DMS153 treated with DMSO at 0.1 percent for 48 hours (cell line): Measurements from ENCODE around the gene SLC2A5.
"Not testable (repeated sequence)": the region's sequence is repeated elsewhere in the genome, so short reads cannot be mapped to it uniquely, and the experiment has no call there.

Experiments
- DNase-seq: peaks from one replicate; lab custom pipeline; 2025; ENCODE audit not compliant: unreplicated experiment; lab: John Stamatoyannopoulos, UW

SLC2A5 gene

DNA sequence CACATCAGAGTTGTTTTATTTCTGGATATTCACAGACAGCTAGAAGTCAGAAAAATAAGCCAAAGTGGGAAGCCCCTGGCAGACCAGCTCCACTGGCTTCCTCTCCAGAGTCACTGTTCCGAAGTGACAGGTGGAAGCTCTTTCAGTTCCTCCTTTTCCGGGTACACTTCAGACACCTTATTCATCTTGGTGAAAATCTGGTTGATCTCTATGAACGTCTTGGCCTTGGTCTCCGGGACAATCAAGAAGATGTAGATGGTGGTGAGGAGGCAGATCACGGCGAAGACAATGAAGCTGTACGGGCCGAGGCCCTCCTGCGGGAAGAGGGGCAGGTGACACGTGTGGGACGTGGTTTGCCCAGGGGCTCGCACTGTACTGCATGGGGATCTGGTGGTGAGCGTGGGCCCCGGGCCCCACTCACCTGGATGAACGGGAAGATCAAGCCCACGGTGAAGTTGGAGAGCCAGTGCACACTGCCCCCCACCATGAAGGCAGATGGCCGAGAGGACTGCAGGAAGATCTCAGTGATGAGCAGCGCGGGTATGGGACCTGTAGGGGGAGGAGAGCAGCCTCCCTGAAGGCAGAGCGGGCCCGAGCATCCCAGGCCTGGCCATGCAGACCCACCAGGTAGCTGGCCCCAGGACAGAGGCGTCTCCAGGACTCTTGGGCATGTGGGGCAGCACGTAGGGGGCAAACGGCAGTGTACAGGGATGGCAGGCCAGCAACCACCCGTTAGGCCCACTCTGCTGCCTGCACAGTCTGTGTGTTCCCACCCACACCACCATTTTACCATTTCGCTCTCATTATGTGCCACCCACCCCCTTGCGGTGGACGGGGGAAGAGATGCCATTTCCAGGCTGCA, 31.7 kb downstream of the SLC2A5 start:
- DNase-seq, result no peak

DNA sequence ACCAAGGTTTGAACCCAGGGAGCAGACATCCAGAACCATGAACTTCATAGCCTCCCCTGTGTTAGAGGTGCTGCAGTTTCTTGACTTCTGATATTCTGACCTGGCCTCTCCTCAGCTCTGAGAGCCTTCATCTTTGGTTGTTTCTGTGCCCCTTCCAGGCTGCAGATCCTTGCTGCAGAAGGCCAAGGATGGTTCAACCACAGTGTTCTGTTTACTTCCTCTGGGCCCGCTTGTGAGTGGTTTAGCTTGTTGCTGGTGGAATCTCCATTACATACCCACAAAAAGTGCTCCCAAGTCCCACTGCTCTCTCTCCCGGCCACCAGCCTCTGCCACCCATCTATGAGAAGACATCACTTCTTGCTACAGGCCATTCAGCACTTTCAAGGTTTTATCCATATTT, 34.2 kb downstream of the SLC2A5 start:
- no peak for DNase-seq

DNA sequence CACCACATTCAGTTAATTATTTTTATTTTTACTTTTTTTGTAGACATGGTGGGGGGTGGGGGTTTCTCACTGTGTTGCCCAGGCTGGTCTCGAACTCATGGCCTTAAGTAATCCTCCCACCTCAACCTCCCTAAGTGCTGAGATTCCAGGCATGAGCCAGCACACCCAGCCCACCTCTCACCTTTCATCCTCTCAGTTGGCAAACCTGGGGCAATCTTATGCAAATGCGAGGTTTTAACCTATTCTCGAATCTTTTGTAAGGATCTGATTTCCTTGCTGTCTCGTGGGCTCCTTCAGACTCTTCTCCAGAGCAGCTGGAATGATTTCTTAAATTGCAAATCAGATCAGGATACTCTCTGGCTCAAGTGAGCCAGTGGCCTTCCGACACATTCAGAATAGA, 36.1 kb downstream of the SLC2A5 start:
- no peak for DNase-seq

DNA sequence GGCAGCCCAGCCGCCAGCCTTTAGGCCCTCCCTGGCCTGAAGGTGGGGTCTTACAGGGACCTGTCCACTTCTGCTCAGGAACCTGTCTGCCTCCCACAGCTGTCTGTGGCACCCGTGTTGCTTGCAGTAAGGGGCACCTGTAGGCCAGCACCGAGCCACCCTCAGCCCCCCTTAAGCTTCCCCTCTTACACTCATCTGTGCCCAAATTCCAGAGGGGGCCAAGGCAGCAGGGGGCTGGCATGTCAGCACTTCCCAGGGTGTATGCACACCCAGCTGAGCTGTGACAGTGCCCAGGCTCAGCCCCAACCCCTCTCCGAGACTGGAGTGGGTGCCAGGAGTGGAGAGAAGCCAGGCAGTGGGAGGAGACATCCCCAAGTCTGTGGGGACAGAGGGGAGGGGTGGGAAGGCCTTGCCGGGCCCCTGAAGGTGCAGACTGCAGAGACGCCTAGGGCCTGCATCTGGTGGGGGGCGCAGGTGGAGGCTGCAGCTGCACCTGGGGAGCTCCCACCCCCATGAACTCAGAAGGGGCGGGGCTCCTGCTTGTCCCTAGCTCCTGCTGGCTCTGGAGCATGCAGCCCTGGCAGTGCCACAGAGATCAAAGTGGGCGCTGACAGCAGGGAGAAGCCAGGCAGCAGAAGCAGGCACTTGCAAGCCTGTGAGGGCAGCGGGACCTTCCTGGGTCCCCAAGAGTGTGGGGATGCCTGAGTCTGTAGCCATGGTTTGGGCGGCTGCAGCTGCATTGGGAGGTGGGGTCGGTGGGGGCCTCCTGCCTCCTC, 37.8 kb downstream of the SLC2A5 start:
- no peak for DNase-seq

DNA sequence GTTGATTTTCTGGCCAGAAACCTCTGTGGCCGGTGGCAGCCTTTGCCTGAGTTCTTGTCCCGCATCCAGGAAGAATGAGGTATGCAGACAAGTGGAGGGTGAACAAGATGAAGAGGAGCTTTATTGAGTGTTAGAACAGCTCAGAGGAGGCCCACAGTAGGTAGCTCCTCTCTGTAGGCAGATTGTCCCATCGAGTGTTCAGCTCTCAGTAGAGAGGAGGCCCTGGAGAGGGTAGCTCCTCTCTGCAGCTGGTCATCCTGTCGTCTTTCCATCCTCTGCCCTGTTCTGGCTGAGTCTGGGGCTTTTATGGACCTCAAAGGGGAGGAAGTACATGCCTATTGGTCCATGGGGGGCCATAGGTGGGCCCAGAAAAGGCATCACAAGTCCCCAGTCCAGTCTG, 38.4 kb downstream of the SLC2A5 start:
- not testable (repeated sequence) for DNase-seq

DNA sequence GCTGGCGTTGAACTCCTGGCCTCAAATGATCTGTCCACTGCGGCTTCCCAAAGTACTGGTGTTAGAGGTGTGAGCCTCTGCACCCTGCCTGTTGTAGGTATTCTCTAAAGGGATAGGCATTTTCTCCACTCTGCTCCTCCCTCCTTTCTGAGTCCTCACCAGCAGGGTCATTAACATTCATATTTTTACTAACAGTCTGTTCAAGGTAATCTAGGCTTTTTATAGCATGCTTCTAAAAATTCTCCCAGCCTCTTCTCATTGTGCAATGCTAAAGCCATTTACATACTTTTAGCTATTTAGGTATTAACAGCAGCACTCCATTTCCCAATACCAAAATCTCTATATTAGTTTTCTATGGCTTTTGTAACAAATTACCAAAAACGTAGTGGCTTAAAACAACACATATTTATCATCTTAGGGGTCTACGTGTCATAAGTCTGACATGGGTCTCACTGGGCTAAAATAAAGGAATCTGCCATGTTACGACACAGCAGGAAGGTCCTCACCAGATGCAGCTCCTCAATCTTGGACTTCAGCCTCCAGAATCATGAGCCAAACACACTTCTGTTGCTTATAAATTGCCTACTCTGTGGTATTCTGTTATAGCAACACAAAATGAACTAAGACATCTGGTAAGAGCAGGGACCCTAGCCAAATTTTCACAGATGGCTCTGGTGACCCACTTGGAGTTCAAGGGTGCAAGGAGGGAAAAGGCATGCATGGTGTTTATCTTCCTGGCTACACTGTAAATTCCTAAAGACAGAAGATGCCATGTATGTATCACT, 40.3 kb downstream of the SLC2A5 start:
- DNase-seq, result no peak

DNA sequence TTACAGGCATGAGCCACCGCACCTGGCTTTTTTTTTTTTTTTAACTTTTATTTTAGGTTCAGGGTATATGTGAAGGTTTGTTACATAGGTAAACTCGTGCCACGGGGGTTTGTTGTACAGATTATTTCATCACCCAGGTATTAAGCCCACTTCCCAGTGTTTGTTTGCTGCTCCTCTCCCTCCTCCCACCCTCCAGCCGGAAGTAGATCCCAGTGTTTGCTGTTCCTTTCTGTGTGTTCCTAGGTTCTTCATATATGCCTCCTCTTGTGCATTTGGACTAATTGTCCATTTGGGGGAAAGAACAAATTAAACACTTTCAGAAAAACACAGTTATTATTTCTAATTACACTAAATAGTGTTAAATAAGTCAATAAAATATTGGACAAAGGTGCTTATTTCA, 42.1 kb downstream of the SLC2A5 start:
- DNase-seq, result no peak

DNA sequence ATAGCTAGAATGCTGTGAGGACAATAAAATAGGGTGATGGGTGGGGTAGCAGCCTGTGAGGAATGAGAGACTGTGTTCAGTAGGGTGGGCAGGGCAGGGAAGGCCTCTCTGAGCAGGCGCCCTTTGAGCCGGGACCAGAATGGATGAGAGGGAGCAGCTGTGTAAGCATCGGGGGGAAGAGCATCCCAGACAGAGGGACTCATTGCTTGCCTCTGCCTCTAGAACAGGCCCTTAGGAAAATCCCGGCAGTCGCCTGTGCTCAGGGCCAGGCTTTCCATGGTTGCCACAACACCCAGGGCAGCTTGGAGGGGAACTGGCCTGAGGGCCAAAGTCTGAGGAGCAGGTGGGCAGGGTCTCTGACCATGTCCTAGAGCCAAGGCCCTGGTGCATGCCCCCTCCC, 44.0 kb downstream of the SLC2A5 start:
- no peak for DNase-seq

DNA sequence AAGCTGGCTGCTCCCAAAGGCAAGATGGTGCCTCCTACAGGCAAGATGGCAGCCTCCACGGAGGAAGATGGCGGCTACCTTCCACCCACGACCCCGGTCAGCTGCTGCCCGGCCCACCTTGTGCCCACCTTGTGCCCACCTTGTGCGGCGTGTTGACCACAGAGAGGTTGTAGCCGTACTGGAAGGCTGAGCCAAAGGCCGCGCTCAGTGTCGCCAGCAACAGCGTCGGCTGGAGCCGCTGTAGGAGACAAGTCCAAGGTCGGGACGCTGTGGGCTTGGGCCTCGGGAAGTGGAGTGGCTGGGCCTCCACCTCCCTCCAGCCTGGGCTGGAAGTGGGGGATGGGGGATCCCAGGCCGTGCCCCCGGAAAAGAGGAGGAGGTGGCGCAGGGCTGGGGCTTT, 44.6 kb downstream of the SLC2A5 start:
- no peak for DNase-seq

DNA sequence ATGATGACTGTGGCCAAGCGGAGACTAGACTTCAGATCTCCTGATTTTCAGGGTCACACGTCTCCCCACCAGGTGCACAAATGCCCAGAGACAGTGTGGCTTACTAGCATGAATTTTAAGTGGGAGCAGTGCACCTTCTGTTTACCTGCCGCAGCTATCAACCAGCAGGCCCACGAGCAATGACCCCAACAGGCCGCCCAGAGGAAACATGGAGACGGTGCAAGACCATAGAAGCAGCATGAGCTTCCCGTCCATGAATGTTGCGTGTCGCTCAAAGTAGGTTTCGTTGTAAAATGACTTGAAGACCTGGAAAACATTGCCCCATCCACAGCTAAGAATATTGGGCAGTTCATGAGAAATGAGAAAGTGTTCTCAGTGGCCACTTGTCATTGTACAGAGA, 46.7 kb downstream of the SLC2A5 start:
- no peak for DNase-seq

DNA sequence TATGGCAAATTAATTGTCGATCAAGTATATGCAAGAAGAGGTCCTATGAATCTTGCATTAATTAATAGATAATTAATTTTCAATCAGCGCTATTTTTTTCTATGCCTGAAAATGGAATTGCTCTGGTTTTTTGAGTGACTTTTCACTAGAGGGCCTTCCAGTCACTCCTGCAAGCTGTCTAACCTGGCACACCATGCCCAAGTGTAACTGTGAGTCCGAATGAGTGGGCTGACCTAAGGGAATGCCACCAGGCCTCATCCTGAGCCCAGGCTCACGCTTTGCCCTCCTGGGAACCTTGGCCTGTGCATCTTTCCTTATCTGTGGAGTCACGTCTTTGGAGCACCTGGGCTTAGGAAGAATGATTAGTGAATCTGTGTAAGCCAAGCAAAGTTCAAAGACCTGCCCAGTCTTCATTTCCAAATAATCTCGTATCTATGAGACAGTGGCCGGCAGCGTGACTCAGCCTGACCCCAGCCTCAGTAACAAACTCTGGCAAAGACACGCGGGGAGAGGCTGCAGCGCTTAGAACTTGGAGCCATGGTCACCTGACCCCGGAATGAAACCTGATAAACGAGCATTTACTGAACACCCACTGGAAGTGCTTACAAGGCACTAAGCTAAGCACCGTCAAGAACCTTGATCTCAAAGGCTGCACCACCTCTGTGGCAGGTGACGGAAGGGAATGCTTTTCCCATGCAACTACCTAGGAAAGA, 47.3 kb downstream of the SLC2A5 start:
- DNase-seq, result not testable (repeated sequence)

DNA sequence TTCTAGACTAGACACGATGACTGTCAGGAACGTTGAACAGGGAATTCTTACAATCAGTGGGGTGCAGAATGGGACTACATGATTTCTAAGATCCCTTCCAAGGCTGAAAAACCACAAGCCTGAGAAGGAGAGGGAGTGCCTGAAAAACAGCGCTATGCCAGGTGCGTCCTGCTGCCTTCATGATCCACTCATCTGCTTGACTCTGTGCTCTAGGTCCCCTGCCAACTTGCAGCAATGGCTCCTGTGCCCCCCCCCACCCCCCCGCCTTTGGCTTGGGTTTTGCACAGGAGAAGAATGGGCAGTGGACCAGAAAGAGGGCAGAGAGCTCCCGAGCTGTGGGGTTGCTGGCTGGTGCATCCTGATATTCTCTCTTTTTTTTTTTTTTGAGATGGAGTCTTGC, 49.1 kb downstream of the SLC2A5 start:
- DNase-seq, result no peak

DNA sequence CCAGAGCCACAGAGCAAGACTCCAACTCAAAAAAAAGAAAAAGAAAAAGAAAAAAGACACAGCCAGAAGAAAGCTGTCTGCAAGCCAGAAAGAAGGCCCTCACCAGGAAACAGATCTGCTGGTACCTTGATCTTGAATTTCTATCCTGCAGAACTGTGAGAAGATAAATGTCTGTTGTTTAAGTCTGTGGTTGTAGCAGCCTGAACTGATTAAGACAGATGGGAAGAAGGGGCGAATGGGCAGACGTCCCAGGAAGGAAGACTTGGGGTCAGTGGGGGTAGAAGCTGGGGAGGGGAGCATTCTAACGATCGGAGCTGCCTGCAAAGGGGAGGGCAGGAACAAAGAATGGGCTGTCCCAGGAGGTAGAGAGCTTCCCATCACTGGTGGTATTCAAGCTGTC, 49.5 kb downstream of the SLC2A5 start:
- DNase-seq, result no peak

DNA sequence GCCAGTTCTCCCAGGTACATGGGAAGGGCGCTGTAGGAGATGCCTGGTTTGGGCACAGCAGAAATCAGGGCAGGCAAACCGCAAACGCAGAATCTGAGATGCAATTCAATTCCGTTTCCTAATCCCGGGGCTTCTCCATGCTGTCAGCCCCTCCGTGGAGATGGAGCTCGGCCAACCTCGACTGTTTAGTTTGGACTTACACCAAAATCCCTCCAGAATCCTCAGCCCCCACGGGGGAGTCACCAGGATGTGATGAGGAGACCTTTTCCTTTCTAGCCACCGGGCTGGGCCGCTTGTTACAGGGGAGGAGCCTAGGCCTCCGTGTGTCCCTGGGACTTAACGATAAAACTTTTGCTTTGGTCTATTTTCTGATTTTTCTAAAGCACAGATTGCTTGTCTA, 51.1 kb downstream of the SLC2A5 start:
- DNase-seq, result no peak

DNA sequence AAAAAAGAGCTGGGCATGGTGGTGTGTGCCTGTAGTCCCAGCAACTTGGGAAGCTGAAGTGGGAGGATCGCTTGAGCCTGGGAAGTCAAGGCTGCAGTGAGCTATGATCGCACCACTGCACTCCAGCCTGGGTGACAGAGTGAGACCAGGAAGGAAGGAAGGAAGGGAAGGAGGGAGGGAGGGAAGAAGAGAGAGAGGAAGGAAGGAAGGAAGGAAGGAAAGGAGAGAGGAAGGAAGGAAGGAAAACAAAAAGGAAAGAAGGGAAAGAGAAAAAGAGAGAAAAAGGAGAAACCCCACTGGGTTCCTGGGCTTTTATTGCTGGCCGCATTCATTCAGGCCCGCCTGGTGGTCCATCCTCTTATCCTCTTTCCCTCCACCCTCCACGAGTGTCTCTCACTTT, 53.0 kb downstream of the SLC2A5 start:
- no peak for DNase-seq

DNA sequence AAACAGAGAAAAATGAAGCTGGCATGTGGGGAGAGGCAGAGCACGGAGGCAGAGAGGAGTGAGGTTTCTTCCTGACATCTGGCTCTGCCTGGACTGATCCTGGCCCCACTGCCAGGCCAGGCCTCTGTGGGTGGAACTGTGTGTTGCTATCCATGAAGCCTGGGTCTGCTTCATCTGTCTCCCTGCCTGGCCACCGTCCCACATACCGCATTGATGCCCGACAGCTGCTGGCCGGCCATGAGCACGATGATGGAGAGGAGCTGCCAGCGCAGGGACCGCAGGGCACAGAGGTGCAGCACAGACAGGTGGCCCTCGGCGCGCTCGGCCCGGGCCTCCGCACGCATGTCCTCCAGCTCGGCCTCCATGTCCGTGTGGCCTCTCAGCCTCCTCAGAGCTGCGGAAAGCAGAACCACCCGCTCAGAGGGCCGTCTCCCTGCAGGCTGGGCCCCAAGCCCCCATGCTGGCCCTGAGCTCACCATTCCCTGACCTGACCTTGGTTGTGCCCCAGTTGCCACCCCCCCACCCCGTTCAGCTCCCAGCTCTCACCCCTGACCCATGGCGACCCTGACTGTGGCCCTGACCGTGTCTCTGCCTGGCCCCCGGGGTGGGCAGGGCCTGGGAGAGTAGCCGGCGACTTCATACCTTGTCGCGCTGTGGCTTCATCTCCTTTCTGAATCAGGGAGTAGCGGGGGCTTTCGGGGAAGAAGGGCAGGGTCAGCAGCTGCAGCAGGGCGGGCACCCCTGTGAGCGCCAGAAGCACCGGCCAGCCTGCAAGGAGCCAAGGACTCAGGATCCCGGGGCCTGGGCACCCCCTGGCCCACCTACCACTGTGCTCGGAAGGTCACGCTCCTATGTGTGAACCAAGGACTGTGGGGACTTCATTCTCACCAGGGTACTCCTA, 54.7 kb downstream of the SLC2A5 start:
- DNase-seq, result no peak

DNA sequence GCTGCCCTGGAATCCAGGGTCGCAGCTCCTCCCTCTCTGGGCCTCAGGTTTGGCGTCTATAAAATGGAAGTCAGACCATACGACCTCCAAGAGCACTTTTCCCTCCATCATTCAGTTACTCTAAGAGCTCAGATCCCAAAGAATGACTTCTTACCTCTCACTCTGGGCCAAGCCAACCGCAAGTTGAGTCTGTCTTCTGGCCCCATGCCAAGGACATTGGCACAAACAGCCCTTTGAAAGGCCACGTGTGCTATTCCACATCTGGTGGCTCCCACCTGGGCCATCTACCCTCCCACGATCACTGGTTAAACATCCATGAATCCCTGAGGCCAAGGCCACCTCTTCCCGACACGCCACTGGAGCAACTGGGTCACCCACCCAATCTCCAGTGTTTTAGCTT, 55.6 kb downstream of the SLC2A5 start:
- DNase-seq, result no peak

DNA sequence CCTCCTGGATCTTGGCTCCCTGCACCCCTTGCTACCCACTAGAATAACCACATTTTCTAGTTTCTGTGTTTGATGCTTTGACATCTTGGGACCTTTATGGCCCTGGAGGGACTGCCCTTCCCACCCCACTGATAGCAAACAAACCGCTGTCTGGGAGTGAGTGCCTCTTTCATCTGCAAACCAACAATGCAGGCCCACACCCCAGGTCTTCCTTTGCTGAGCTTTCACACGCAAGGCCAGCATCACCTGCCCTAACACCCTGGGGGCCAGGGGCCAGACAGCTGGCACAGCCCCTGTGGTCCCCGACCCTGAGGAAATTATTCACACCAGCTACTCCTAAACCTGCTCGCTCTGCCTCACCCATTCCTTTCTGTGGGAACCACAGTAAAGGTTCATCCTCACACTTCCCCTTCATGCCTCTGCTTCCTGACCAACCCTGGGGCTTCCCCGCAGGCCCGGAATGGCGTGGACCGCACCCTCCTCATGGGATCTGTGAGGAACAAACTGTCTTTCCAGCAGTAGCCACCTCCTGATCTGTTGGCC, 58.6 kb downstream of the SLC2A5 start:
- DNase-seq, result no peak

DNA sequence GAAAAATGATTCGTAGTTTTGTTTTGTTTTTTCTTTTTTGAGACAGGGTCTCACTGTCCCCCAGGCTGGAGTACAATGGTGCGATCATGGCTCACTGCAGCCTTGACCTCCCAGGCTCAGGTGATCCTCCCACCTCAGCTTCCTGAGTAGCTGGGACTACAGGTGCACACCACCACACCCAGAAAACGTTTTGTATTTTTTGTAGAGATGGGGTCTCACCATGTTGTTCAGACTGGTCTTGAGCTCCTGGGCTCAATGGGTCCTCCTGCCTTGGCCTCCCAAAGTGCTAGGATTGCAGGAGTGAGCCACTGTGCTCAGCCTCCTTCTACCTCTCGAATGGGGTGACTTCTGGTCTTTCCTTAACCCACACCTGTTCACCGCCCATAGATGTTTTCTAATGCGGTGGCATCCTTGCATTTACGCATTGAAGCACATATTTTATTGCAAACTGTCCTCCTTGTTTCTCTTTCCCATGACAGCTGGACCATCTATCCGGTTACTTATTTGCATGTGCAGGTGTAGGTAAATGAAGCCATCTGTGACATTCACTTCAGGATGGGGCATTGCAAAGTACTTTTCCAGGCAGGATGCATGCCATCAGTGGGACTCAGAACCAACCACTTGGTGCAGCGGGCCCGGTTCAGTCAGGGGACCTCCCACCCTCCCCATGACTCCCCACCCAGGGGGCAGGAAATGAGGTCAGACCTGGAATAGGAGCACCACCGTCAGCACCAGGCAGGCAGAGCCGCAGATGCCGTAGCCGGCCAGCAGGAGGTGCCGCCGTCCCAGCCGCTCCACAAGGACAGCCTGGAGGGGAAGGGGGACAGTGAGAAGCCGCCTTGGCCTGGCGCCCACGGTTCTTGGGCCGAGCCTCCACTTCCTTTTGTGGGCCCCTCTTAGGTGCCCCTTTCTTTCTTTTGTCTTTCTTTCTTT, 59.7 kb downstream of the SLC2A5 start:
- DNase-seq, result no peak
